WTC11 (cell line): ENCODE measurements around the gene RNF25. TPM values are rescaled to one million over a fixed set of nuclear protein-coding genes. Genes with fewer than 3 reads are reported as not detected.

Experiments used
- ATAC-seq: fragments of 200-7000 bp; cut with Tn5 transposase; 2 replicates; pipeline ENCODE4 v1.10.0; 2021; ENCODE audit warnings: mild to moderate bottlenecking, moderate library complexity
- CTCF ChIA-PET: fragments of 300-600 bp; sonication (Branson Sonifier 250); formaldehyde crosslinking; loops from one replicate; lab custom pipeline; 2021; ENCODE audit warnings: antibody characterized with exemption; lab: Charles Lee
- POLR2A ChIA-PET: fragments of 350-600 bp; sonication (Branson Sonifier 250); formaldehyde crosslinking; loops from one replicate; lab custom pipeline; 2021; ENCODE audit warnings: antibody characterized with exemption; lab: Charles Lee
- DNase-seq: peaks from one replicate; pipeline ENCODE4 v3.0.0; 2021; ENCODE audit warnings: low spot score
- H3K27ac Mint-ChIP-seq: 2 replicates; pipeline ENCODE4 v1.8.0; 2021; ENCODE audit warnings: mixed read lengths
- H3K27me3 Mint-ChIP-seq: 2 replicates; pipeline ENCODE4 v1.8.0; 2021; ENCODE audit warnings: low read depth, mild to moderate bottlenecking, moderate library complexity, mixed read lengths
- H3K36me3 Mint-ChIP-seq: 2 replicates; pipeline ENCODE4 v1.8.0; 2021; ENCODE audit warnings: mixed read lengths
- H3K4me1 Mint-ChIP-seq: 2 replicates; pipeline ENCODE4 v1.8.0; 2022; ENCODE audit warnings: mixed read lengths
- H3K4me3 Mint-ChIP-seq: 2 replicates; pipeline ENCODE4 v1.8.0; 2021; ENCODE audit warnings: mild to moderate bottlenecking, moderate library complexity, mixed read lengths
- H3K9me3 Mint-ChIP-seq: 2 replicates; pipeline ENCODE4 v1.8.0; 2021; ENCODE audit warnings: mixed read lengths
- ELF4 ChIP-seq: sonication (generic); formaldehyde crosslinking; IDR thresholded peaks from 2 replicates; pipeline ENCODE4 v1.8.1; 2022; ENCODE audit warnings: low read depth, mild to moderate bottlenecking, moderate library complexity, missing genetic modification reagents
- FOXJ3 ChIP-seq: sonication (generic); formaldehyde crosslinking; IDR thresholded peaks from 2 replicates; pipeline ENCODE4 v1.9.0; 2021; ENCODE audit warnings: missing genetic modification reagents, mild to moderate bottlenecking, borderline replicate concordance
- FOXP1 ChIP-seq: sonication (generic); formaldehyde crosslinking; IDR thresholded peaks from 2 replicates; pipeline ENCODE4 v1.8.0; 2022; ENCODE audit warnings: missing genetic modification reagents, mild to moderate bottlenecking, moderate library complexity, borderline replicate concordance
- IRF2 ChIP-seq: sonication (generic); formaldehyde crosslinking; IDR thresholded peaks from 2 replicates; pipeline ENCODE4 v1.8.0; 2022; ENCODE audit warnings: low read depth, missing genetic modification reagents, borderline replicate concordance
- KAT7 ChIP-seq: sonication (generic); formaldehyde crosslinking; IDR thresholded peaks from 2 replicates; pipeline ENCODE4 v1.8.1; 2023; ENCODE audit warnings: missing genetic modification reagents, mild to moderate bottlenecking, borderline replicate concordance
- NFYB ChIP-seq: sonication (generic); formaldehyde crosslinking; conservative IDR thresholded peaks from 2 replicates; pipeline ENCODE4 v1.8.0; 2022; ENCODE audit warnings: low read depth, missing genetic modification reagents
- NR3C1 ChIP-seq: sonication (generic); formaldehyde crosslinking; conservative IDR thresholded peaks from 2 replicates; pipeline ENCODE4 v1.8.1; 2023; ENCODE audit warnings: low read depth, mild to moderate bottlenecking, missing genetic modification reagents
- ZNF121 ChIP-seq: sonication (generic); formaldehyde crosslinking; IDR thresholded peaks from 2 replicates; pipeline ENCODE4 v1.8.0; 2023; ENCODE audit warnings: missing genetic modification reagents
- ZNF219 ChIP-seq: sonication (generic); formaldehyde crosslinking; IDR thresholded peaks from 2 replicates; pipeline ENCODE4 v1.8.0; 2023; ENCODE audit warnings: missing genetic modification reagents, mild to moderate bottlenecking, borderline replicate concordance
- total RNA-seq: library from RNA; stranded (reverse); gene quantifications from 3 replicates; pipeline ENCODE4 v1.2.3, GENCODE V29; 2021
- TF ChIP-seq, protein P1 (sequence below): sonication (generic); formaldehyde crosslinking; IDR thresholded peaks from 2 replicates; pipeline ENCODE4 v1.8.1; 2022; ENCODE audit warnings: low read depth, mild to moderate bottlenecking, moderate library complexity, missing genetic modification reagents, borderline replicate concordance
- TF ChIP-seq, protein P2 (sequence below): sonication (generic); formaldehyde crosslinking; IDR thresholded peaks from 2 replicates; pipeline ENCODE4 v1.8.1; 2022; ENCODE audit warnings: missing genetic modification reagents, borderline replicate concordance
- TF ChIP-seq, protein P3 (sequence below): sonication (generic); formaldehyde crosslinking; IDR thresholded peaks from 2 replicates; pipeline ENCODE4 v1.8.1; 2023; ENCODE audit warnings: mild to moderate bottlenecking, missing genetic modification reagents, moderate library complexity
- TF ChIP-seq, protein P4 (sequence below): fragments of 250-450 bp; sonication (Bioruptor Pico); IDR thresholded peaks from 2 replicates; pipeline ENCODE4 v1.9.0; 2021; ENCODE audit warnings: moderate library complexity, mild to moderate bottlenecking, inconsistent platforms, borderline replicate concordance
- TF ChIP-seq, protein P5 (sequence below): sonication (generic); formaldehyde crosslinking; IDR thresholded peaks from 2 replicates; pipeline ENCODE4 v1.8.0; 2023; ENCODE audit warnings: missing genetic modification reagents, mild to moderate bottlenecking, borderline replicate concordance

RNF25 gene
- total RNA-seq, 1 experiment from 2014 or later, result 23.9 TPM

DNA sequence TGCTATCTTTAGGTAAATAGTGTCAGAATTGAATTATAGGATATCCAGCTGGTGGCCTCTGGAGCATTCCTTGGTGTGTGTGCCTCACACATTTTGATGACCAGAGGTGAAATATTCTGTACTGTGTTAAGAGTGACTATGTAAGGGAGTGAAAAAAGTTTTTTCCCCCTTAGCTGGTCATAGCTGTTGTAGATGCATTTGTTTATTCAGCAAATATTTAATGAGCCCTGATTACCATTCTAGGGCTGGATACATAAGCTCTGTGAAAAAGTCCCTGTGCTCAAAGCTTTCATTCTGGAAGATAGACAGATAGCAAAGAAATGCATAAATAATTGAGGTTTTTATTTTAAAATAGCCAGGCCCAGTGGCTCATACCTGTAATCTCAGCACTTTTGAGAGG is 49.7 kb upstream of the RNF25 start:
- ChIA-PET CTCF (interaction anchor here (0.8 to 3.5 kb wide), 5 partner anchors 11 to 259 kb away, joined by 3 to 30 read pairs (median 4); partner anchors contain the start of gene TTLL4), POLR2A (no interaction called here)
- Mint-ChIP-seq H3K4me3 (no peak overlapping the region), H3K27me3 (no peaks in the 10 kb centered on the region; the same call in 1 of the 2 replicates), H3K9me3 (peaks cover 12% of the 10 kb centered on the region), H3K4me1 (peaks cover 43% of the 10 kb centered on the region), H3K27ac (no peak overlapping the region), H3K36me3 (peaks cover 22% of the 10 kb centered on the region)
- ATAC-seq (no peak), DNase-seq (no peak)
- TF ChIP-seq NFYB (CRISPR knock-in tag) (no peak), IRF2 (CRISPR knock-in tag) (no peak), ELF4 (CRISPR knock-in tag) (no peak), FOXP1 (no peak)
- TF ChIP-seq, protein P1, sequence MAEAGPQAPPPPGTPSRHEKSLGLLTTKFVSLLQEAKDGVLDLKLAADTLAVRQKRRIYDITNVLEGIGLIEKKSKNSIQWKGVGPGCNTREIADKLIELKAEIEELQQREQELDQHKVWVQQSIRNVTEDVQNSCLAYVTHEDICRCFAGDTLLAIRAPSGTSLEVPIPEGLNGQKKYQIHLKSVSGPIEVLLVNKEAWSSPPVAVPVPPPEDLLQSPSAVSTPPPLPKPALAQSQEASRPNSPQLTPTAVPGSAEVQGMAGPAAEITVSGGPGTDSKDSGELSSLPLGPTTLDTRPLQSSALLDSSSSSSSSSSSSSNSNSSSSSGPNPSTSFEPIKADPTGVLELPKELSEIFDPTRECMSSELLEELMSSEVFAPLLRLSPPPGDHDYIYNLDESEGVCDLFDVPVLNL (CRISPR knock-in tag), result no peak
- TF ChIP-seq, protein P2, sequence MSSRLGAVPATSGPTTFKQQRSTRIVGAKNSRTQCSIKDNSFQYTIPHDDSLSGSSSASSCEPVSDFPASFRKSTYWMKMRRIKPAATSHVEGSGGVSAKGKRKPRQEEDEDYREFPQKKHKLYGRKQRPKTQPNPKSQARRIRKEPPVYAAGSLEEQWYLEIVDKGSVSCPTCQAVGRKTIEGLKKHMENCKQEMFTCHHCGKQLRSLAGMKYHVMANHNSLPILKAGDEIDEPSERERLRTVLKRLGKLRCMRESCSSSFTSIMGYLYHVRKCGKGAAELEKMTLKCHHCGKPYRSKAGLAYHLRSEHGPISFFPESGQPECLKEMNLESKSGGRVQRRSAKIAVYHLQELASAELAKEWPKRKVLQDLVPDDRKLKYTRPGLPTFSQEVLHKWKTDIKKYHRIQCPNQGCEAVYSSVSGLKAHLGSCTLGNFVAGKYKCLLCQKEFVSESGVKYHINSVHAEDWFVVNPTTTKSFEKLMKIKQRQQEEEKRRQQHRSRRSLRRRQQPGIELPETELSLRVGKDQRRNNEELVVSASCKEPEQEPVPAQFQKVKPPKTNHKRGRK (CRISPR knock-in tag), result no peak

DNA sequence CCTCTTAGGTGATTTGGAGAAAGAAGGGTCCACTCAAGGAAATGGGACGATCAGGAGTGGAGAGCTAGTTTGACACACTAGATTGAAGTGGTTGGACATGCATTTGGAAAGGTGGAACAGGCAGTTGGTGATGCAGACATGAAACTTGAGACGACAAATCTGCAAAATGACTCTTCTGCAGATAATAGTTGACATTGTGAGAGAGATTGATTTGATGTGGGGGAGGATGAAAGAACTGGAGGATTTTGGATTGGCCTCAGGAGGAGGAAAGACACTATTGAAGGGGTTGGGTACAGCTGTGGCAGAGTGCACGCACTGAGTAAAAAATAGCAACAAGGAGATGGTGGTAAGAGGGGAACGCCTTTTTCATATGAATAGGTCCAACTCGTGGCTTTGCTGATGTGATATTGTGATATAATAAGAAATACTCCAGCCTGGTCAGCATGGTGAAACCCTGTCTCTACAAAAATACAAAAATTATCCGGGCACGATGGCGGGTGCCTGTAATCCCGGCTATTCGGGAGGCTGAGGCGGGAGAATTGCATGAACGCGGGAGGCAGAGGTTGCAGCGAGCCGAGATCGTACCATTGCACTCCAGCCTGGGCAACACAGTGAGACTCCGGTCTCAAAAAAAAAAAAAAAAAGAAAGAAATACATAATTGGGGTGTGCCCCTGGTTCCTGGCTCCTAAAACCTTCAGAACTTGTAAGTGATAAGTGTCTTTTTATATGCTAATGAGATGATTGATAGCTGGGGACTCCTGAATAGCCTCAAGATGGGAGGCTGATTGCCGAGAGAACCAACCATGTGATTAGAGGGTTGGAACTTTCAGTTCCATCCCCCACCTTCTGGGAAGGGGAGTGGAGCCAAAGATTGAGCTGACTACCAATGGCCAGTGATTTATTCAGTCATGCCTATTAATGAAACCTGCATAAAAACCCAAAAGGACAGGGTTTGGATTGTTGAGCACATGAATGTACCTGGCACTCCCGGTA is 48.5 kb upstream of the RNF25 start:
- Mint-ChIP-seq H3K4me1 (peaks cover 43% of the 10 kb centered on the region), H3K36me3 (peaks cover 19% of the 10 kb centered on the region), H3K9me3 (peaks cover 4% of the 10 kb centered on the region), H3K4me3 (no peak overlapping the region), H3K27me3 (no peaks in the 10 kb centered on the region; the same call in 1 of the 2 replicates), H3K27ac (peak overlapping the region; percentile 15; the same call in 1 of the 2 replicates)
- ATAC-seq, result peak; percentile 70
- CTCF ChIA-PET, result interaction anchor here (0.7 to 3.5 kb wide), 4 partner anchors 10 to 359 kb away, joined by 3 to 30 read pairs (median 5); partner anchors contain the start of gene TTLL4
- no peak for DNase-seq
- POLR2A ChIA-PET, result interaction anchor here (0.8 kb wide), 1 partner anchor 86 kb away, joined by 3 read pairs; no protein-coding TSS in a partner anchor
- TF ChIP-seq ZNF121 (CRISPR knock-in tag), result peak; percentile 90
- TF ChIP-seq, protein P3, sequence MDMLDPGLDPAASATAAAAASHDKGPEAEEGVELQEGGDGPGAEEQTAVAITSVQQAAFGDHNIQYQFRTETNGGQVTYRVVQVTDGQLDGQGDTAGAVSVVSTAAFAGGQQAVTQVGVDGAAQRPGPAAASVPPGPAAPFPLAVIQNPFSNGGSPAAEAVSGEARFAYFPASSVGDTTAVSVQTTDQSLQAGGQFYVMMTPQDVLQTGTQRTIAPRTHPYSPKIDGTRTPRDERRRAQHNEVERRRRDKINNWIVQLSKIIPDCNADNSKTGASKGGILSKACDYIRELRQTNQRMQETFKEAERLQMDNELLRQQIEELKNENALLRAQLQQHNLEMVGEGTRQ, result peak; percentile 60
- no peak for TF ChIP-seq NR3C1 (CRISPR knock-in tag)

DNA sequence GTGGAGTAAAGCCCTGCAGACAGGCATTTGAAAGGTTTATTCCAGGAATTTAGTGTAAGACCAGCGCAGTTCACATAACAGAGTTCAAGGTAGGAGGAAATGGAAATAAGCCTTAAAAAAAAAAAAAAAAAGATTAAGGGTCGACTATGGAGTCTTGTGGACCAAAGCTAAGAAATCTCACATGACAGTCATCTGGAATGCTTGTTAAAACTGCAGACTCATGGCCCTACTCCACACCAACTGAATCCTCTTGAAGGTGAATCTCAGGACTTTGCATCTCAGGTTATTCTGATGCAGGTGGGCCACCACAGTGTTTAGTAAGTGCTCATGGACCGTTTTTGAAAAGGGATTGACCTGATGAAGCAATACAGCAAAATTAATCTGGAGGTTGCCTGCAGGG is 47.7 kb upstream of the RNF25 start:
- H3K9me3 Mint-ChIP-seq, result peaks cover 2% of the 10 kb centered on the region
- H3K27ac Mint-ChIP-seq, result peak overlapping the region; percentile 25; the same call in 1 of the 2 replicates
- H3K4me3 Mint-ChIP-seq, result no peak overlapping the region
- ATAC-seq (no peak), DNase-seq (no peak)
- no peaks in the 10 kb centered on the region; the same call in 1 of the 2 replicates for H3K27me3 Mint-ChIP-seq
- TF ChIP-seq, protein P4, sequence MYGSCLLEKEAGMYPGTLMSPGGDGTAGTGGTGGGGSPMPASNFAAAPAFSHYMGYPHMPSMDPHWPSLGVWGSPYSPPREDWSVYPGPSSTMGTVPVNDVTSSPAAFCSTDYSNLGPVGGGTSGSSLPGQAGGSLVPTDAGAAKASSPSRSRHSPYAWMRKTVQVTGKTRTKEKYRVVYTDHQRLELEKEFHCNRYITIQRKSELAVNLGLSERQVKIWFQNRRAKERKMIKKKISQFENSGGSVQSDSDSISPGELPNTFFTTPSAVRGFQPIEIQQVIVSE (CRISPR knock-in tag), result no peak
- TF ChIP-seq KAT7 (CRISPR knock-in tag) (no peak), ELF4 (CRISPR knock-in tag) (no peak), FOXJ3 (CRISPR knock-in tag) (no peak), ZNF219 (CRISPR knock-in tag) (no peak)
- TF ChIP-seq, protein P5, sequence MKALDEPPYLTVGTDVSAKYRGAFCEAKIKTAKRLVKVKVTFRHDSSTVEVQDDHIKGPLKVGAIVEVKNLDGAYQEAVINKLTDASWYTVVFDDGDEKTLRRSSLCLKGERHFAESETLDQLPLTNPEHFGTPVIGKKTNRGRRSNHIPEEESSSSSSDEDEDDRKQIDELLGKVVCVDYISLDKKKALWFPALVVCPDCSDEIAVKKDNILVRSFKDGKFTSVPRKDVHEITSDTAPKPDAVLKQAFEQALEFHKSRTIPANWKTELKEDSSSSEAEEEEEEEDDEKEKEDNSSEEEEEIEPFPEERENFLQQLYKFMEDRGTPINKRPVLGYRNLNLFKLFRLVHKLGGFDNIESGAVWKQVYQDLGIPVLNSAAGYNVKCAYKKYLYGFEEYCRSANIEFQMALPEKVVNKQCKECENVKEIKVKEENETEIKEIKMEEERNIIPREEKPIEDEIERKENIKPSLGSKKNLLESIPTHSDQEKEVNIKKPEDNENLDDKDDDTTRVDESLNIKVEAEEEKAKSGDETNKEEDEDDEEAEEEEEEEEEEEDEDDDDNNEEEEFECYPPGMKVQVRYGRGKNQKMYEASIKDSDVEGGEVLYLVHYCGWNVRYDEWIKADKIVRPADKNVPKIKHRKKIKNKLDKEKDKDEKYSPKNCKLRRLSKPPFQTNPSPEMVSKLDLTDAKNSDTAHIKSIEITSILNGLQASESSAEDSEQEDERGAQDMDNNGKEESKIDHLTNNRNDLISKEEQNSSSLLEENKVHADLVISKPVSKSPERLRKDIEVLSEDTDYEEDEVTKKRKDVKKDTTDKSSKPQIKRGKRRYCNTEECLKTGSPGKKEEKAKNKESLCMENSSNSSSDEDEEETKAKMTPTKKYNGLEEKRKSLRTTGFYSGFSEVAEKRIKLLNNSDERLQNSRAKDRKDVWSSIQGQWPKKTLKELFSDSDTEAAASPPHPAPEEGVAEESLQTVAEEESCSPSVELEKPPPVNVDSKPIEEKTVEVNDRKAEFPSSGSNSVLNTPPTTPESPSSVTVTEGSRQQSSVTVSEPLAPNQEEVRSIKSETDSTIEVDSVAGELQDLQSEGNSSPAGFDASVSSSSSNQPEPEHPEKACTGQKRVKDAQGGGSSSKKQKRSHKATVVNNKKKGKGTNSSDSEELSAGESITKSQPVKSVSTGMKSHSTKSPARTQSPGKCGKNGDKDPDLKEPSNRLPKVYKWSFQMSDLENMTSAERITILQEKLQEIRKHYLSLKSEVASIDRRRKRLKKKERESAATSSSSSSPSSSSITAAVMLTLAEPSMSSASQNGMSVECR (CRISPR knock-in tag), result no peak
- POLR2A ChIA-PET, result interaction anchor here (0.8 kb wide), 1 partner anchor 87 kb away, joined by 3 read pairs; no protein-coding TSS in a partner anchor
- CTCF ChIA-PET, result interaction anchor here (0.8 kb wide), 1 partner anchor 128 kb away, joined by 3 read pairs; no protein-coding TSS in a partner anchor
- H3K4me1 Mint-ChIP-seq, result peaks cover 43% of the 10 kb centered on the region
- peaks cover 17% of the 10 kb centered on the region for H3K36me3 Mint-ChIP-seq
